Measurements from ENCODE around the gene RPRML. TPM values are rescaled to one million over a fixed set of nuclear protein-coding genes. Genes with fewer than 3 reads are reported as not detected.

Gene RPRML
- total RNA-seq, 1 experiment from 2014 or later, result 0.11 TPM

DNA sequence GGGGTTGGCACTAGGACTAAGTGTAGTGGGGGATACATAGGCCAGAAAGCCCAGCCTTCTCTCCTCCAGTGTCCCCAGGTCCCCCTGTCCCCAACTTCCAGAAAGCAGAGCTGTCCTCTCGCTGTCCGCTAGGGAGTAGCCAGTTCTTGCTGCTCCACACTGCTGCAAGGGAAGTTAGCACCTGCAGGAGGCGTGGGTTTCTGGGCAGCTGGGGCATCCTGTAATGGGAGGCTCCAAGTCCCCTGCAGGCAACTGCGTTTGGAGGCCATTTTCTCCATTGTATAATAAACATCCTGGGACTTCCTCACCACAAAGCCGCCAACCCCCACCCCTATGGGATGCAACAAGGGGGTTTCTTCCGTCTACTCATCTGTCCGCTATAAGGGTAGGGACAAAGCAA, 1.7 kb downstream of the RPRML start:
- Histone ChIP-seq H2AFZ (ENCODE audit: low read length) (peak overlapping the region; percentile 86), H3K9ac (ENCODE audit: low read length) (no peak overlapping the region), H3K36me3 (ENCODE audit: low read depth, low read length) (no peaks in the 10 kb centered on the region), H4K20me1 (ENCODE audit: low read length) (no peaks in the 10 kb centered on the region), H3K27ac (ENCODE audit: low read length) (no peak overlapping the region), H3K27me3 (ENCODE audit: low read length) (peaks cover 54% of the 10 kb centered on the region), H3K79me2 (ENCODE audit: low read length) (no peaks in the 10 kb centered on the region), H3K4me3 (ENCODE audit: low read length) (no peak overlapping the region), H3F3A (ENCODE audit: low read length, unreplicated experiment) (no peaks in the 10 kb centered on the region), H3K4me1 (ENCODE audit: insufficient read depth, low read length) (peaks cover 18% of the 10 kb centered on the region; the same call in 1 of the 2 replicates), H3K9me3 (ENCODE audit: low read length) (no peaks in the 10 kb centered on the region), H3K4me2 (ENCODE audit: low read length) (no peak overlapping the region), H3K9me2 (replicated peaks; ENCODE audit: low read length) (no peaks in the 10 kb centered on the region)
- ATAC-seq (peak; percentile 79), DNase-seq (peak; percentile 72)
- ChIA-PET CTCF (interaction anchor here (0.6 kb wide), 1 partner anchor 796 kb away, joined by 6 read pairs; no protein-coding TSS in a partner anchor), POLR2A (ENCODE audit: unreplicated experiment) (no interaction called here)
- no peak for TF ChIP-seq EZH2phosphoT487 (IDR thresholded peaks at IDR 0.05; ENCODE audit: borderline replicate concordance, low read length)
- TF ChIP-seq, protein P1, sequence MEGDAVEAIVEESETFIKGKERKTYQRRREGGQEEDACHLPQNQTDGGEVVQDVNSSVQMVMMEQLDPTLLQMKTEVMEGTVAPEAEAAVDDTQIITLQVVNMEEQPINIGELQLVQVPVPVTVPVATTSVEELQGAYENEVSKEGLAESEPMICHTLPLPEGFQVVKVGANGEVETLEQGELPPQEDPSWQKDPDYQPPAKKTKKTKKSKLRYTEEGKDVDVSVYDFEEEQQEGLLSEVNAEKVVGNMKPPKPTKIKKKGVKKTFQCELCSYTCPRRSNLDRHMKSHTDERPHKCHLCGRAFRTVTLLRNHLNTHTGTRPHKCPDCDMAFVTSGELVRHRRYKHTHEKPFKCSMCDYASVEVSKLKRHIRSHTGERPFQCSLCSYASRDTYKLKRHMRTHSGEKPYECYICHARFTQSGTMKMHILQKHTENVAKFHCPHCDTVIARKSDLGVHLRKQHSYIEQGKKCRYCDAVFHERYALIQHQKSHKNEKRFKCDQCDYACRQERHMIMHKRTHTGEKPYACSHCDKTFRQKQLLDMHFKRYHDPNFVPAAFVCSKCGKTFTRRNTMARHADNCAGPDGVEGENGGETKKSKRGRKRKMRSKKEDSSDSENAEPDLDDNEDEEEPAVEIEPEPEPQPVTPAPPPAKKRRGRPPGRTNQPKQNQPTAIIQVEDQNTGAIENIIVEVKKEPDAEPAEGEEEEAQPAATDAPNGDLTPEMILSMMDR (conservative IDR thresholded peaks at IDR 0.05; ENCODE audit: low read depth, low read length), result peak; percentile 53
- BruUV-seq (replicated peaks), result no TSS peak
- intact Hi-C loops (cut with micrococcal nuclease), result no loop called here

DNA sequence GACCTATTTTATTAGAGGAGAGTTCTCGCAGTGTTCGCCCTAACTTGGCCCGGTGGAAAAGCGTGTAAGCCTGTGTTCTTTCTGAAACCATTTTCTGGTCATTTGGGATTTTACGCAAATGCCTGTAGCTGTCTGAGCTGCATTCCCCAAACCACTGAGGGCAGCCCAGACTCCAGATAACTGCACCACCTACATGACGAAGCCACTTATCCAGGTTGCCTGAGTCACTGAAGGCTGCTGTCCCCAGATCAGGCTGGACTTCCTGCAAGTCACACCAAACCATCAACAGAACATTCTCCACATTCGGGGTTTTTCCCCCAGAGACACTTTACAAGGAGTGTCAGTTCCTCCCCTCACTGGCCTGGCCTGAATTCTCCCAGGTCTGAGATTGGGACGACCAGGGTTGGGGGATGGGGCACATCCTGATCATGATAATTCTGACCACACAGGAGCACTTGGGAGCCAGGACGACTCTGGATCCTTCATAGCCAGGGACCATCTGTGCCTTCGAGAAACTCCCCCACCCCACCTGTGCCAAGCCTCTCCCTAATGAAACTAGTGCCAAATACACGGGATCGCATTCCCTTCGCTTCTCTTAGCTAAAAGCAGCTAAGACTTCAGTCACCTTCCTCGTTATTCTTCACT, 2.3 kb downstream of the RPRML start:
- no peaks in the 10 kb centered on the region for H3F3A ChIP-seq (ENCODE audit: low read length, unreplicated experiment)
- no peak overlapping the region for H3K4me3 ChIP-seq (ENCODE audit: low read length)
- DNase-seq (peak; percentile 63), ATAC-seq (peak; percentile 42)
- no peak overlapping the region for H2AFZ ChIP-seq (ENCODE audit: low read length)
- ChIA-PET POLR2A (ENCODE audit: unreplicated experiment) (no interaction called here), CTCF (interaction anchor here (0.6 kb wide), 2 partner anchors 15 to 797 kb away, joined by 3 to 6 read pairs; no protein-coding TSS in a partner anchor)
- H3K9ac ChIP-seq (ENCODE audit: low read length), result no peak overlapping the region
- H3K9me2 ChIP-seq (replicated peaks; ENCODE audit: low read length), result no peaks in the 10 kb centered on the region
- intact Hi-C loops (cut with micrococcal nuclease), result no loop called here
- no peaks in the 10 kb centered on the region for H4K20me1 ChIP-seq (ENCODE audit: low read length)
- no TSS peak for BruUV-seq (replicated peaks)
- H3K27me3 ChIP-seq (ENCODE audit: low read length), result peaks cover 60% of the 10 kb centered on the region
- no peak for TF ChIP-seq EZH2phosphoT487 (IDR thresholded peaks at IDR 0.05; ENCODE audit: borderline replicate concordance, low read length)
- TF ChIP-seq, protein P1 (conservative IDR thresholded peaks at IDR 0.05; ENCODE audit: low read depth, low read length), result peak; percentile 40; the same call in 1 of the 2 replicates
- H3K36me3 ChIP-seq (ENCODE audit: low read depth, low read length), result no peaks in the 10 kb centered on the region
- H3K4me2 ChIP-seq (ENCODE audit: low read length), result no peak overlapping the region
- no peak overlapping the region for H3K27ac ChIP-seq (ENCODE audit: low read length)
- H3K79me2 ChIP-seq (ENCODE audit: low read length), result no peaks in the 10 kb centered on the region
- H3K4me1 ChIP-seq (ENCODE audit: insufficient read depth, low read length), result peaks cover 18% of the 10 kb centered on the region; the same call in 1 of the 2 replicates
- H3K9me3 ChIP-seq (ENCODE audit: low read length), result no peaks in the 10 kb centered on the region

- Histone ChIP-seq H3K36me3 (ENCODE audit: low read depth, low read length) (no peaks in the 10 kb centered on the region), H3K27me3 (ENCODE audit: low read length) (peaks cover 64% of the 10 kb centered on the region)
- no peak for ATAC-seq
Measured at GRCh38 chr17:46975287-46975686, 3.8 kb downstream of the RPRML start.

More at GRCh38 chr17:46975287-46975686, 3.8 kb downstream of the RPRML start:
- TF ChIP-seq EZH2phosphoT487 (IDR thresholded peaks at IDR 0.05; ENCODE audit: borderline replicate concordance, low read length) (no peak), EZH2 (IDR thresholded peaks at IDR 0.05; ENCODE audit: low read length, unreplicated experiment) (no peak)
- TF ChIP-seq, protein P1 (conservative IDR thresholded peaks at IDR 0.05; ENCODE audit: low read depth, low read length), result no peak
- DNase-seq, result no peak
- no TSS peak for BruUV-seq (replicated peaks)
- H3K27ac ChIP-seq (ENCODE audit: low read length), result no peak overlapping the region
- H3K4me3 ChIP-seq (ENCODE audit: low read length), result no peak overlapping the region
- H3K4me2 ChIP-seq (ENCODE audit: low read length), result no peak overlapping the region
- CTCF ChIA-PET, result interaction anchor here (0.6 kb wide), 1 partner anchor 25 kb away, joined by 4 read pairs; no protein-coding TSS in a partner anchor
- H3K4me1 ChIP-seq (ENCODE audit: insufficient read depth, low read length), result peaks cover 18% of the 10 kb centered on the region; the same call in 1 of the 2 replicates
- no peaks in the 10 kb centered on the region for H4K20me1 ChIP-seq (ENCODE audit: low read length)
- POLR2A ChIA-PET (ENCODE audit: unreplicated experiment), result no interaction called here
- H3K9me2 ChIP-seq (replicated peaks; ENCODE audit: low read length), result no peaks in the 10 kb centered on the region
- intact Hi-C loops (cut with micrococcal nuclease), result no loop called here
- no peak overlapping the region for H3K9ac ChIP-seq (ENCODE audit: low read length)
- H3F3A ChIP-seq (ENCODE audit: low read length, unreplicated experiment), result no peaks in the 10 kb centered on the region
- H3K79me2 ChIP-seq (ENCODE audit: low read length), result no peaks in the 10 kb centered on the region
- no peak overlapping the region for H2AFZ ChIP-seq (ENCODE audit: low read length)
- H3K9me3 ChIP-seq (ENCODE audit: low read length), result no peaks in the 10 kb centered on the region

Measured in PC-3 (cell line).